Transverse colon (tissue), 4 donors: ENCODE measurements around the gene TENM4.

Source experiments
- EP300 ChIP-seq: sonication (generic); formaldehyde crosslinking; IDR thresholded peaks from one replicate; pipeline ENCODE4 v1.6.1; 2017; ENCODE audit warnings: antibody characterized with exemption, low read depth
- POLR2A ChIP-seq: fragments of 450-650 bp; IDR thresholded peaks from one replicate; pipeline ENCODE4 v1.6.1; 2016; ENCODE audit warnings: antibody characterized with exemption, mild to moderate bottlenecking, moderate library complexity
- POLR2AphosphoS5 ChIP-seq, 3 donors: sonication (generic); formaldehyde crosslinking; IDR thresholded peaks; one replicate each; pipeline ENCODE4 v1.6.1; 2016; ENCODE audit warnings: antibody characterized with exemption in 3 of 3
- TF ChIP-seq, protein P1 (sequence below), 5 experiments: fragments of 200-600 bp in 3 of 5; fragments of 450-650 bp in 2 of 5; sonication (generic) in 3 of 5; IDR thresholded peaks; 1 replicate in 2 of 5; 2 replicates in 3 of 5; pipeline ENCODE4 v1.5.1; 2016 to 2017; ENCODE audit warnings: antibody characterized with exemption in 5 of 5, inconsistent platforms in 3 of 5, mild to moderate bottlenecking in 2 of 5, moderate library complexity in 1 of 5

DNA sequence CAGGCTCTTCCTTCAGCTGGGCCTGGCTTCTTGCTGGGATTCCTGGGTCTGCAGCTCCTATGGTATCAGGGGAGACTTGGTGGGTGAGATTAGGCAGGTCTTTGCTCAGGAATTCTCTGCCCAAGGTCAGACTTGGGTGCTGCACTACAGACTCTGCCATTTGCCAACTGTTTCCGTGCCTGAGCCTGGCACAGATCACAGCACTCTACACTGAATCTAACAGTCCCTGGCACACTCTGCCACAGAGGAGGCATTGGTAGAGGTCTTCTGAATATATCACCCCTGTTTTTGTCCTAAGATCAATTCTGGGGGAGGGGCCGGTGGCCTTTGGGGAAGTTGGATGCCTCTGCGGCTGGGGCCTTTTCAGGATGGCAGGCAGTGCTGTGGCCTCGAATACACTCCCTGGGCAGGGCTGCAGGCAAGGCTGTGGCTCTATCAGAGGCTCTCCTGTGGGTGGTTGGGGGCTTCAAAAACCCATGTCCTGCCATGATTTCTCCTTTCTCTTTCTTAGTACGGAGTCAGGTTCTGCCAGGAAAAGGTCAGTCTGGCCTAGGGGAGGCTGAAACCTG lies 751.2 kb downstream of the TENM4 start:
- TF ChIP-seq POLR2AphosphoS5 (IDR thresholded peaks at IDR 0.05) = no peak
- no peak for TF ChIP-seq POLR2A
- TF ChIP-seq, protein P1, sequence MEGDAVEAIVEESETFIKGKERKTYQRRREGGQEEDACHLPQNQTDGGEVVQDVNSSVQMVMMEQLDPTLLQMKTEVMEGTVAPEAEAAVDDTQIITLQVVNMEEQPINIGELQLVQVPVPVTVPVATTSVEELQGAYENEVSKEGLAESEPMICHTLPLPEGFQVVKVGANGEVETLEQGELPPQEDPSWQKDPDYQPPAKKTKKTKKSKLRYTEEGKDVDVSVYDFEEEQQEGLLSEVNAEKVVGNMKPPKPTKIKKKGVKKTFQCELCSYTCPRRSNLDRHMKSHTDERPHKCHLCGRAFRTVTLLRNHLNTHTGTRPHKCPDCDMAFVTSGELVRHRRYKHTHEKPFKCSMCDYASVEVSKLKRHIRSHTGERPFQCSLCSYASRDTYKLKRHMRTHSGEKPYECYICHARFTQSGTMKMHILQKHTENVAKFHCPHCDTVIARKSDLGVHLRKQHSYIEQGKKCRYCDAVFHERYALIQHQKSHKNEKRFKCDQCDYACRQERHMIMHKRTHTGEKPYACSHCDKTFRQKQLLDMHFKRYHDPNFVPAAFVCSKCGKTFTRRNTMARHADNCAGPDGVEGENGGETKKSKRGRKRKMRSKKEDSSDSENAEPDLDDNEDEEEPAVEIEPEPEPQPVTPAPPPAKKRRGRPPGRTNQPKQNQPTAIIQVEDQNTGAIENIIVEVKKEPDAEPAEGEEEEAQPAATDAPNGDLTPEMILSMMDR (IDR thresholded peaks at IDR 0.05) = no peak
- no peak for TF ChIP-seq EP300
